C1 segment of cervical spinal cord (tissue), 14 donors: ENCODE data around the gene IGSF21.

Source experiments
- DNase-seq, 14 donors: peaks; one replicate each; lab custom pipeline; 2025; lab: John Stamatoyannopoulos, UW

Gene IGSF21

DNA sequence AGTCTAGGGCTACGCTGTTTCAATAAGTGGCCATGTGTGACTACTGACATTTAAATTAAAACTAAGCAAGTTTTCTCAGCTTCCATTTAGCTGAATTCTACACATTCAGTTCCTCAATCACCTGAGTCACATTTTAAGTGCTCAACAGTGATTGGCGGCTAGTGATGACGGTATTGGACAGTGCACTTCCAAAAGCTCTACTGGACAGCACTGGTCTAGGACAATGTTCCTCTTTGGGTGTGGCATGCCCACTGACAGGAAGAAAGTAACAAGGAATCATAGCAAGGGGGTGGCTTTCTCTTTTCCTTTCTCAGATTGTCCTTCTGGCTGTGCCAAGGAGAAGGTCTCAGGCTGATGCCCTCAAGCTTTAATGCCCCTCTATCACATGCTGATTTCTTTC is 11.7 kb downstream of the IGSF21 start:
- no peak for DNase-seq

DNA sequence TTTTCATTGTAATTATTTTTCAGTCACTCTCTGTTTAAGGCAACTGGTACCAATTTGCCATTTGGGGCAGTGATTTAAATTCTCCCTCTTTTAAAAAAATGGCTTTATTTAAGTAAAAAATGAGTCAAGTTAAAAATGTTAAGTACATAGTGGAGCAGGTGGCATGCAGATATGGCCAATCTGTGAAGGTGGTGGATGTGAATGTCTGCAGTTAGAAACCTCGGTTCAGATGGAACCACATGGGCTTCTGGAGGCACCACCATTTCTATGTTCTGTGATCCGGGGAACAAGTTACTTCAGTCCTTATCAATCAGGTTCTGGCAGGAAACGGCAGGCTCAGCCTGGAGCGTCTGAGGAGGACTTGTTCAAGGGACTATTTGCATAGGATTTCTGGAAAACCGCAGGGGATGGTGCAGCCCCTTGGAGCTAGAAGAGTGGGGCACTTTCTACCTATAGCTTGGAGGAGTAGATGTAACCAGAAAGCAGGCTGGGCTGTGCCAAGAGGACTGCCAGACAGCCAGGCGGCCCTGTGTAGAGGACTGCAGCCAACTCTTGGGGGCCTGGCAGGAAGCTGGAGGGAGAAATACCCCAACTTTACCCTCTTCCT is 12.3 kb downstream of the IGSF21 start:
- DNase-seq: peak in 1 of 14 donors; percentile 36

DNA sequence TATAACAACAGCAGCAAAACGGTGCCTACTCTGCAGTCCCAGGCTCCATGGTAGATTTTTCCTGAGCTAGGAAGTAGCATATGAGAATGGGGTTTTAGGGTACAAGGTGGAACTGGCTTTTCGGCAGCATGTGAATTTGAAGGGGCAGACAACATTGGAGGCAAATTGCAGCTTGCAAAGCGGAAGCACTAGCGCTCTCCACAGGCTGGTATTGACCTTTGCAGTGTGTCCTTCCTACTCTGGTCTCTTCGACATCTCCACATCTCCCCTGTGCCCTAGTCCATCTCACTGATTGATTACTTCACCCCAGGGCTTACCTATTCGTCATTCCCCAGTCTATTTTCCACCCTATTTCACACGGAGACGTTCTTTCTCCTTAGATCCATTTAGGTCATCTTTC is 13.0 kb downstream of the IGSF21 start:
- DNase-seq: no peak

DNA sequence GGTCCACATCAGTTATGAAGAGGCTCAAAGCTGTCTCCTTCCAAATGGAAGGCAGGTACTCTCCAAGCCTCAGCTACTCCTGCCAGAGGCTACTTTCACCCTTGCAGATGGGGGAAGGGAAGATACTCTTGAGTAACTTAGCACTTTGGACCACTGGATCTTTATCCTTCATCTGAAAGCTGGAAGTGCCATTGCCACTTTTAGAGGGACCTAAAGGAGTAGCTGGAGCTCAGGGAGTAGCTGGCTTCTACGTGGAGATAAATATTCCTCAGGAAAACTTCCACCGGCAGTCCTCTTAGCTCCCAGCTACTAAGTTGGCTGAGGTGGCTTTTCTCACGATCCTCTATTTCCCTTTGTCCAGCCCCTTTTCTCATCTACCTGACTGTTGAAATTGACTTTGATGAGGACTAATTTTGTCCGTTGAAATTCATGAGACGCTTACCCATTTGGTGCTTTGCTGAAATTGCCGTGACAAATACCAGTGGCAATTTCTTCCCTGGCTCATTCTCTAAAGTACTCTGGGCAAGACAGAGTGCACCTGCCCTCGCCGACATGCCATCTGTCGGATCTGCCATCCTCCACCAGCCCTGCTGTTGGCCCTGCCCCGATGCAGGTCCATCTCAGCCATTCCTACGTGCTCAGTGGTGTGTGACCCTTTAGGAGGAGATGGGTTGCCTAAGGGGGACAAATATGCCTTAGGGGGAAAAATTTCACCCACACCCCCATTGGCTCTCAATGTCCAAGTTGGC is 13.6 kb downstream of the IGSF21 start:
- DNase-seq: peak in 2 of 14 donors; percentile 19 to 89

DNA sequence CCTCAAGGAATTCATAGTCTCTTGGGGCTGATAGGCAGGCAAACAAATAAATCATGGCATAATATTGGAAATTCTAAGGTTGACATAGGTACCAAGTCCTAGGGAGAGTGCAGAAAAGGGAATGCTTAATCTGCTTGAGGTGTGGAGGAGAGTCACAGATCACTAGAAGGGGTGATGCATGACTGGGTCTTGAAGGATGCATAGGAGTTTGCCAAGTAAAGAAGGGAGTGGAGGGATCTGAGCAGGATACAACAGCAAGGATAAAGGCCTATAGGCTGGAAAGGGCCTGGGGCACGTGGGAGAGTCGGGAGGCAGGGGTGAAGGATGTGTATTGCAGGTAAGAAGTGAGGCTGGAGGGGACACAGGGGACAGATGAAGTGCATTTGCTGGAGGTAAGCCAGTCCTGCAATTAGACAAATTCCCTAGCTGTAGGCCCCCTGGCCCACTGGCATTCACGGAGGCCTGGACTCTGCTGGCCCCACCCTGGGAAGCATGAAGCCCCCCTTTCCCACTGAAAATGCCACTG is 15.9 kb downstream of the IGSF21 start:
- DNase-seq: no peak

DNA sequence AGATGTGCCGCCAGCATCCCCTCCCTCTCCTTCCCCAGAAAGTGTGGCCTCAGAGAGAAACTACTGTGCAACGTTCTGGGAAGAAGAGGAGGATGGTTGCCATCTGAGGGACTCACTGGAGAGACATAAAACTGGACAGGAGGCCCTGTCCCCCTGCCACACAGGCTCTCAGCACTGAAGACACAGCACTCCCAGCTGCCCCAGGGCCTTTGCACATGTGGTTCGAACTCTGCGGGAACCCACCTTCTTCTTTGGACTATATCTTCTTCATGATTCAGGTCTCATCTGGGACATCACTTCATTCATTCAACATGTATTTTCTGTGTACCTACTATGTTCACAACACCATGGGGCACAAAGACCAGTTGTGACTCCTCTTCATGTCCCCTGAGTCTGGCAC is 17.4 kb downstream of the IGSF21 start:
- no peak for DNase-seq

DNA sequence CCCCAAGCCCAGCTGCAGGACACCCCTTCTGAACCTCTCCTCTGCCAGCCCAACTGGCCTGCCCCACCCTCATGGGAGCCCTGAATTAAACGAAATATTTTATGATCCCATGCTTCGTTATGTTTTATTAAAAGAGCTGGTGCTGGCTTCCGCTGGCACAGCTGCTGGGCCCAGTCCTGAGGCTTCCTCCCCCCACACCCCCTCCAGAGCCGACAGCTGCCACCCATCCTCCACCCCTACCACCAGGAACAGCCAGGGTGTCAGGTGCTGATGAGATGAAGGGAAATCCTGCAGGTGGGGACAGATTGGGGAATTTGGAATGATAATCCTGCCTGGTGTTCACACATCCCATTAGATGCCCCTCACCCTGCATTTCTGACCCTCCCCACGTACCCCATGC is 19.0 kb downstream of the IGSF21 start:
- no peak for DNase-seq

DNA sequence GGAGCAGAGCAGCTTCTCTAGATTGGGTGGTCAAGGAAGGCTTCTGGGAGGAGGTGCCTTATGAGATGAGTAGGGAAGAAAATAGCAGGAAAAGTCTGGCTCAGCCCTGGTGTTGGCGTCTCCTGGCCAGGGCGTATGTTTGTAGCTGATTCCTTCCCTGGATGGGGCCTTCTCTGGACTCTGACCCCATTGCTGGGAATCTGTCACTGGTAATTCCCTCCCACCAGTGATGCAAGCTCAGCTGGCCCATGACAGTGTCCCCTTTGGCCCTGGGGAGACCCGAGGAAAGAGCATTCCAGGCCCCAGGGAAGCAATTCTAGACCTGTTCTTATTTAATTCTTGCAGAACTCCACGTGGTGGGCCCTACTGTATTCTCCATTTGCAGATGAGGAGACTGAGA is 20.7 kb downstream of the IGSF21 start:
- no peak for DNase-seq

DNA sequence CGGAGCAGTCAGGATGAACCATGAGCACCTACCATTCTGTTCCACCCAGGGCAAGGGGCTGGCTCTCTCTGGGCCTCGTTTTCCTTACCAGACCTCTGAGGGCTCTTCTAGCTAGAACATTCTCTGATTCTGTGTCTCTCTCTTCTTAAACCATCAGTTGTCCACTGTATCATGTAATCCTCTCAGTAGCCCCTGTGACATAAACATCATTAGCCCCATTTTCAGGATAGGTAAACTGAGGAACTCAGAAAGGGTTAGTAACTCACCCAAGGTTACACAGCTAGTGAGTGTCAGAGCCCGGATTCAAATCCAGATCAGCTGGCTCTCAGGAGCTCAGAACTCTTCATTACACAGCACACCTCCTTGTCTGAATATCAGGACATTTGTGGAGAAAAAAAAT is 22.8 kb downstream of the IGSF21 start:
- no peak for DNase-seq

DNA sequence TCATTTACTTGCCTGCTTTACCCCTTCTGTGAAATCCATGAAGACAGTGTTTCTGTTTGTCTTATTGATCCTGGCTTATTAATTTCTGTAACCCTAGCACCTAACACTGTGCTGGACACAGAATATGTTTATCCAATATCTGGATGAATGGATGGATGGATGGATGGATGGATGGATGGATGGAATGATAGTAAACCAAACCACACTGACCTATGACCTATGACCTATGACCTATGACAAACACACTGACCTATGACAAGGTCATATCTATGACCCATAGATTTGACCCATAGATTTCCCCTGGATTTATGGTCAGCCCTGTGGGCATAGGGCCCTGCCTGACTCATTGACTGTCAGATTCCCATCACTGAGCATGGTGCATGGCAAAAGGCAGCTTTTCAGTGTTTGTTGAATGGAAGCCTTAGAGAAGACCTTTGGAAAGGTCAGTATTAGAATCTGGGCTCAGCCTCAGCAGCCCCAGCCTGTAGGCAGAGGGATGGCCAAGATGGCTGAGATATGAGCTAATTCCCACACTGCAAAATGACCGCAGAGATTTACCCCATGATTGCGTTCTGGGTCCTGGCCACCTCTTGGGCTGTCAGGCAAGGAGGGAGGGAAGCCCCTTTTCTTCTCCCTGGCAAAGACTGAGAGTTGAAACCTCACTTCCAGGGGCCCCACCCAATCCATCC is 24.6 kb downstream of the IGSF21 start:
- DNase-seq: no peak

DNA sequence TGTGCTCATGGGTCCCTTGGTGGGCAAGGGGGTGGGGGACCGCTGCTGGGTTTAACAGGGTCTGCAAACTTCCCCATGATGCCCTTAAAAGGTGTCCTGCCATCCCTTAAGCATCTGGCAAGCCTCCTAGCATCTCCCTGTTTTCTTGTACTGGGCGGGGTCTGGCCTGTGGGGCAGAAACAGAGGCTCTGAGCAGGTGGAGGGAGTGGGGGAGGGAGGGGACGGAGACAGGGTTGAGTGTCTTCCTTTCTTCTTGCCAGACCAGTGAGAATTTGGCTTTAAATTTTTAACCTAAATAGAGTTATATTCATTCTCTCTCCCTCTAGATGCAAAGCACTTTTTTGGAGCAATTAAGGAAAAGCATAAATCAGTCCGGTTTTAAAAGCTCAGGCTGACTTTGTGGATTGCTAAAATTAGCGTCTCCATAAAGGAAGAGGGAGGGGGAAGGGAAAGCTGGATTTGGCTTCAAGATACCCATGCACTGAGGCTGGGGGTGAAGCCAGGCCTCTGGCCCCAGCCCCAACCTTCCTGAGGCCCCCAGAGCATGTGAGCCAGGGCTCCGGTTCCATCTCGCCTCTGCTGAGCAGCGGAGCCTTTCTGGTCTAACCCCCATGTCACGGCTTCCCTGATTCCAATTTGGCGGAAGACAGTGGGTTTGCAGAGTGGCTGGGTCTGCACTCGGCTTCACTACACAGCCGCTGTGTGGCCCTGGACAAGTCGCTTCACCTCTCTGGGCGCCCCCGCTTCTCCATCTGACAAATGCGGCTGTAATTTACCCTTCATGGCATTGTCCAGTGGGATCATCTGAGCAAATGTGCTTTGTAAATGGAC is 25.3 kb downstream of the IGSF21 start:
- DNase-seq: peak in 1 of 14 donors; percentile 25

DNA sequence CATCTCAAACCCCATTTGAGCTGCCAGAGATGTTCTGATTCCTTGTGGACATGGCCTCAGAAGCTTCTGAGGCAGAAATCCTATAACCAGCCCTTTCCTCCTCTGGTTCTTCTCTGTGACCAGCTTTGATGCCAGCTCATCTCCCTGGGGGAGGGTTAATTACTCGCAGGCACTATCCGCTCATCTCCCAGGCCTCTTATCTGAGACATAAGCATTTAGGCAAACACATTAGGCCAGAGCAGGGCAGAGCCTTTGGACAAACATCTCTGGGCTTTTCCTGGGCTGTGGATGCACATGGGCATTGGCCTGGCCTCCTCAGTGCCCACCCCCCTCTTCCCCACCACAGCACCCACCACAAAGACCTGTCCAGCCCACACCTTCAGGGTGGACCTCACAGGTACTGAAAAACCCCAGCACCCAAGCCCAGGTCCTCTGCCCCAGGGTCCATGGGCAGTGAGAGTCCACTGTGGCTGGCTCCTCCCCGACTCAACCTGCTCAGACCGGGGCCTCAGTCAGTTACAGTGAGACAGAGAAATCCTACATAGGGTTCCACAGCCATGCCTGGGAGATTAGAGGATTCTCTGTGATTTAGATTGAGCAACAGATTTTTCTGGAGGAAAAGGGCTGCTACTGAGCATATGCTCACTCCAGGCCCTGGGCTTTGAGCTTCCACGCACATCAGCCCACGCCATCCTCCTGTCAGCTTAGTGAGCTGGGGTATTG is 26.9 kb downstream of the IGSF21 start:
- DNase-seq: peak in 1 of 14 donors; percentile 59

DNA sequence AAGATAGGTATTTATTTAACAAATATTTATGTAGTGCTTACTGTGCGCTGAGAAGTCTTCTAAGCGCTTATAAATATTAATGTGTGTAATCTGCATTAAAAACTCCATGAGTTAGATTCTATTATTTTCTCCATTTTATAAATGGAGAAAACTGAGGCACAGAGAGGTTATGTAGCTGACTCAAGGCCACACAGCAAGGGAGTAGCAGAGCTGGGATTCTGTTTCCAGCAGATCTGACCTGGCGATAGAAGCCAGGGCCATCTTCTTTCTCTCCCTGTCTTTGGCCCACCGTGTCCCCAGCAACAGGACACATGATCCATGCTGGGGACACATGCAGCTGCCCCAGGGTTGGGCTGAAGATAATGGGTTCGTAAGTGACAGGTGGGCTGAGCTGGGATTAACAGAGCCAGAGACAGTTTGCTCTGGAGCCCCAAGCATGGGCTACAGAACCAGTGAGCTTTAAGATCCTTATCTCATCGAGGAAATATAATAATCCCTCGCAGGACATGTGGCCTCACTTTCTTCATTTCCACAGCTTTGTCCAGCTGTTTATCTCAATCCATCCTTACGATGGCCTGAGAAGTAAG is 30.3 kb downstream of the IGSF21 start:
- no peak for DNase-seq

DNA sequence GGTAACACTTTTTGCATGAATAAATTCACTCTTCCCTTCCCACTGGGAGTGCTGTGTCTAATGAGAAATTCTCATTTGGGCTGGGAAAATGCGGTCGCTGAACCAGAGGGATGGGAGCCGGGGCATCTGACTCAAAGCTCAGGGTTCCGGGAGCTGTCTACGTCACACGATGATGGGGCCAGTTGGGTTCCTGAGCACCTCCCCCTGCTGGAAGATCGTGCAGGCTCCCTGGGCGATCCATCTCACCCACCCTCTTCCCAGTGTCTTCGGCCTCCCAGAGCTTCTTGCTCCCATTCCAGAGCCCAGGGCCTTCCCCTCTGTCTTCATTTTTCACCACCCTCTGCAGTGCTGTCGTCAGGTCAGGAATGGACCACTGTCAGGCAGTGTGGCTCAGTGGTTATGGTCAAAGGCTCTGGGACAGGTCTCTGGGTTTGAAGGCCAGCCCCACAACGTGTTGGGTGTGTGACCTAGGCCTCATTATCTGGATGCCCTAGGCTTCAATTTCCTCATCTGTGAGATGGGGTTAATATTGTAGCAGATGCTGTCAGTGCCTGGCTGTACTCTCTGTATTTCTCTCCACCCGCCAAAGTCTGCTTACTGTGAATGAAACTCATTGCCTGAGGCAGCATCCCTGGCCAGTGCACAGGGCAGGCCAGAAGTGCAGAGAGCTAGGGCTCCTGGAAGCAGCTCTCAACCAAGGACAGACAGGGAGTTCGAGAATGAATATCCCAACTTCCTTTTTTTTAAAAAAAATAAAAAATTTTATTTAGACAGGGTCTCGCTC is 31.8 kb downstream of the IGSF21 start:
- DNase-seq: no peak

DNA sequence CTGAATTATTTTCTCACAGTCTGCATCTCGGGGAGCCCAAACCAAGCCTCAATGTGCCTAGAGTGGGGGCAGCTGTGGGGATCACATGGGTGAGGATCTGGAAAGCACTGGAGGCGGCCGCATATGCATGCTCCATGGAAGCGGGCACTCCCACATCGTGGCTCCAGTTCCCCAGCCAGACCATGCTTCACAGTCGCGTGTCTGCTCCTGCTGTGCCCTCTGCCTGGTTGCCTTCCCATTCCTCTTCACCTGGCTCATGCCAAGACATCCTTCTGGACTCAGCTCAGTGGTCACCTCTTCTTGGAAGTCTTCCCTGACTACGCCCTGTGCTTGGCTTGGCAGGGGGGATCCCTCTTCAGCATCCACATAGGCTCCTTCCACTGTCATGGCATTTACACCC is 32.8 kb downstream of the IGSF21 start:
- DNase-seq: peak in 1 of 14 donors; percentile 64

DNA sequence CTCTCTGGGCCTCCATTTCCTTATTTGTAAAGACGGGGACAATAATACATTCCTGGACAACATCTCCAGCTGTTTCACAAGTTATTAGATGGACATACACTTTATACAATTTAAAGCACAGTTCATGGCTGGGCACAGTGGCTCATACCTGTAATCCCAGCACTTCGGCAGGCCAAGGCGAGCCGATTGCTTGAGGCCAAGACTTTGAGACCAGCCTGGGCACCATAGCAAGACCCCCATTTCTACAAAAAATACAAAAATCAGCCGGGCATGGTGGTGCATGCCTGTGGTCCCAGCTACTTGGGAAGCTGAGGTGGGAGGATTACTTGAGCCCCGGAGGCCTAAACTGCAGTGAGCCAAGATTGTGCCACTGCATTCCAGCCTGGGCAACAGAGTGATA is 34.1 kb downstream of the IGSF21 start:
- DNase-seq: no peak

DNA sequence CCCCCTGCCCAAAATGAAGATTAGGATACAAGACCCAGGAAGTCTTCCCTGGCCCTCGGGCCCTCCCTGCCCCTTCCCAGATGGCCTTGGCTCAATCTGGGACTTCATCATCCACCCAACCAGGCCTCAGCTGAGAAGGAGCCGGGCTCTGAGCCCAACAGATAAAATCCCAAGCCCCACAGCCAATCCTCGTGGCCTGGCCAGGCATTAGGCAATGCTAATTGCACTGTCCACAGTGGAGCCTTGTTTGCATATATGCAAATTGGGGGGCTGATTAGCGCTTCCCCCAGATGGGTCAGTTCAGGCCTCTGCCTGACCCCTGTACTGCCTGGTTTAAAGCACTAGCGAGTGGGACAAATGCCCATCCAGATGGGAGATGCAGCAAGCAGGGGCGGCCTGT is 34.9 kb downstream of the IGSF21 start:
- DNase-seq: peak in 2 of 14 donors; percentile 16 to 49

DNA sequence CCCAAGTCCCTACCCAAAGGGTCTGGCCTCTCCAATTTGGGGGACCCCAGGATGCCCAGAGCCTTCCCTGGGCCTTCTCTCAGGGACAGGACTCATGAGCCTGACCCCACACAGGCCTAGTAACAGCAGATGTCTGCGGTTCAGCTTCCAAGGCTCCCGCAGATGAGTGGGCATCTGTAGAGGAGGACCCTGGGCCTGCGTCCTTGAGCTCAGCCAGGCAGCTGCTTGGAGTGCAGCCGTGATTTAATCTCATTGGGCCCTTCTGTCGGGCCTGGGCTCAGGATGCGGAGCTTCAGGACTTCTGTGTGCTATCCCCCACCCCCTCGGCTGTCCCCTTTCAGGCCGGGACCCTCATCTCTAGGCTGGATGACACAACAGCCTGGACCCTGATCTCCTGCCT is 35.4 kb downstream of the IGSF21 start:
- DNase-seq: no peak

DNA sequence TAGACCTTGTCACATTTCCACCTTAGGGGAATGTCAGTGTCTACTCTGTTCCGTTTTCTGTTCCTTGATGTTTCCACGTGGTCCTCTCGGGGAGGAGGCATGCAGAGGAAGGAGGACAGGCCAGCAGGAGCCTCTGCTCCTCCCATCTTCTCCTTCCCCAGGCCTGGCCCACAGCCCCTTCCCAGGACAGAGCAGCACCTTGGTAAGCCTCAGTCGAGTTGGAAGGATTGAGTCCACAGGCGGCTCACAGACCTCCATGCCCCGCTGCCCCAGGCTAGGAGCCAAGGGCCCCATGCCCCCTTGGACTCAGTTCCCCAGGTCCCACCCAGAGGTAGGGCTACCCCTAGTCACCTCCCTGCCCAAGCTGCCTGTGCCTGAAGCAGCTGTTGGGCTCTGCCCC is 36.5 kb downstream of the IGSF21 start:
- DNase-seq: no peak
